RWPE2 (cell line): Measurements from ENCODE around the gene TPGS2.
A peak's percentile ranks its signal among the peaks of the same experiment; 100 is the strongest.

ENCODE experiments used
- ATAC-seq: fragments of 200-7000 bp; cut with Tn5 transposase; 3 replicates; pipeline ENCODE4 v1.9.1; 2021; ENCODE audit warnings: low read depth
- DNase-seq: peaks from one replicate; pipeline ENCODE4 v3.0.0-alpha.2; 2020; ENCODE audit warnings: low spot score
- H3K27ac ChIP-seq: fragments of 450-650 bp; 2 replicates; pipeline ENCODE4 v1.5.1; 2017; ENCODE audit warnings: mild to moderate bottlenecking; ENCODE audit not compliant: poor library complexity, severe bottlenecking
- H3K27me3 ChIP-seq: fragments of 250-450 bp; sonication (Bioruptor Pico); 2 replicates; pipeline ENCODE4 v1.5.1; 2021; ENCODE audit warnings: mild to moderate bottlenecking, moderate library complexity; ENCODE audit not compliant: insufficient read depth, poor library complexity, severe bottlenecking
- H3K36me3 ChIP-seq: fragments of 250-450 bp; sonication (Bioruptor Pico); 2 replicates; pipeline ENCODE4 v1.5.1; 2020; ENCODE audit warnings: low read depth, mild to moderate bottlenecking, moderate library complexity
- H3K4me1 ChIP-seq: fragments of 250-450 bp; sonication (Bioruptor Pico); 2 replicates; pipeline ENCODE4 v1.5.1; 2021; ENCODE audit warnings: mild to moderate bottlenecking, moderate library complexity; ENCODE audit not compliant: insufficient read depth, poor library complexity, severe bottlenecking
- H3K4me3 ChIP-seq: fragments of 250-450 bp; sonication (Bioruptor Pico); 2 replicates; pipeline ENCODE4 v1.5.1; 2021; ENCODE audit warnings: mild to moderate bottlenecking, moderate library complexity; ENCODE audit not compliant: severe bottlenecking
- H3K9me3 ChIP-seq: fragments of 250-450 bp; sonication (Bioruptor Pico); 2 replicates; pipeline ENCODE4 v1.5.1; 2021; ENCODE audit warnings: mild to moderate bottlenecking, moderate library complexity; ENCODE audit not compliant: severe bottlenecking
- TF ChIP-seq, protein P1 (sequence below): fragments of 450-650 bp; IDR thresholded peaks from one replicate; pipeline ENCODE4 v1.5.1; 2017; ENCODE audit warnings: mild to moderate bottlenecking, moderate library complexity; ENCODE audit not compliant: poor library complexity, severe bottlenecking

TPGS2 gene

DNA sequence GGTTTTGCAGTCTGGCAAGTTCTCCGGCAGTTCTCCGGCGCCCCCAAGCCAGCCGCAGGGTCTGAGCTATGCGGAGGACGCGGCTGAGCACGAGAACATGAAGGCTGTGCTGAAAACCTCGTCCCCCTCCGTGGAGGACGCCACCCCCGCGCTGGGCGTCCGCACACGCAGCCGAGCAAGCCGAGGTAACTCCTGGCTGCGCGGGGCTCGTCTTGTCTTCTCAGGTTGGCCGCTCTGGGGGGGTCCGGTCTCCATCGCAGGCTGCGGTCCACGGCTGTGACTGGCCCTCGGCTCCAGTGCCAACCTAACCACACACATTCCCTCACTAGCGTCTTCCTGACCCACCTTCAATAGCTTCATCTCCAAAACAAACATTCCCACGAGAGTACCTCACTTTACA lies 68.2 kb downstream of the TPGS2 start:
- DNase-seq = no peak
- H3K4me1 ChIP-seq = peaks cover 7% of the 10 kb centered on the region
- no peak overlapping the region for H3K4me3 ChIP-seq
- H3K36me3 ChIP-seq = no peaks in the 10 kb centered on the region; the same call in 1 of the 2 replicates
- H3K27ac ChIP-seq = no peak overlapping the region
- ATAC-seq = no peak
- TF ChIP-seq, protein P1, sequence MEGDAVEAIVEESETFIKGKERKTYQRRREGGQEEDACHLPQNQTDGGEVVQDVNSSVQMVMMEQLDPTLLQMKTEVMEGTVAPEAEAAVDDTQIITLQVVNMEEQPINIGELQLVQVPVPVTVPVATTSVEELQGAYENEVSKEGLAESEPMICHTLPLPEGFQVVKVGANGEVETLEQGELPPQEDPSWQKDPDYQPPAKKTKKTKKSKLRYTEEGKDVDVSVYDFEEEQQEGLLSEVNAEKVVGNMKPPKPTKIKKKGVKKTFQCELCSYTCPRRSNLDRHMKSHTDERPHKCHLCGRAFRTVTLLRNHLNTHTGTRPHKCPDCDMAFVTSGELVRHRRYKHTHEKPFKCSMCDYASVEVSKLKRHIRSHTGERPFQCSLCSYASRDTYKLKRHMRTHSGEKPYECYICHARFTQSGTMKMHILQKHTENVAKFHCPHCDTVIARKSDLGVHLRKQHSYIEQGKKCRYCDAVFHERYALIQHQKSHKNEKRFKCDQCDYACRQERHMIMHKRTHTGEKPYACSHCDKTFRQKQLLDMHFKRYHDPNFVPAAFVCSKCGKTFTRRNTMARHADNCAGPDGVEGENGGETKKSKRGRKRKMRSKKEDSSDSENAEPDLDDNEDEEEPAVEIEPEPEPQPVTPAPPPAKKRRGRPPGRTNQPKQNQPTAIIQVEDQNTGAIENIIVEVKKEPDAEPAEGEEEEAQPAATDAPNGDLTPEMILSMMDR = no peak
- no peaks in the 10 kb centered on the region for H3K9me3 ChIP-seq
- no peaks in the 10 kb centered on the region for H3K27me3 ChIP-seq

DNA sequence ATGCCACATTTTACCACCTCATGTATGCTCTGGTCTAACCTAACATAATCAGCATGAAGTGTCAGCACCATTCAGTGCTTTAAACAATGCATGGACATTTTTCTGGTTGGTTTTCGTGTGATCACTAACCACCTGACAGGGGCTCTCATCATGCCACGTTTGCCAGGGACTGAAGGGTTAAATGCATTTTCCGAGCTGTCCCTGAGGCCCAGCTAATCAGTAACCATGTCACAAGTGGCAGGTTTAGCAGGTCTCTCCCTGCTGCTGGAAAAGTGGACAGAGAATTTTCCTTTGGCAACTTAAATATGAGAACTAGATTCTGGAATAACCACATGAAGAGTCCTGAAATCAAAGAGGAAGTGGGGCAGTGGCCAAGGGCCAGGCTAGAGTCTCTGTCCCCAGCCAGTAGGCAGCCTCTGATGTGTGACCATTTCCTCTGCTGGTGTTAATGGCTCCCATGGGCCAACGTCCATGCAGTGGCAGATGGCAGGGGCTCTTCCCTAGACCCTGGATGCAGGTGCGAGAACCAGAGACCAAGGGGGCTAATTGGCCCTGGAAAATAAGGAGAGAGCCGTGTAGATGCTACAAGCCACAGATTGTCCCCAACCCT lies 69.5 kb downstream of the TPGS2 start:
- ATAC-seq = no peak
- H3K4me1 ChIP-seq = peaks cover 7% of the 10 kb centered on the region
- H3K36me3 ChIP-seq = no peaks in the 10 kb centered on the region; the same call in 1 of the 2 replicates
- H3K9me3 ChIP-seq = no peaks in the 10 kb centered on the region
- H3K27ac ChIP-seq = no peak overlapping the region
- no peak for DNase-seq
- no peak overlapping the region for H3K4me3 ChIP-seq
- H3K27me3 ChIP-seq = no peaks in the 10 kb centered on the region
- TF ChIP-seq, protein P1 = no peak

DNA sequence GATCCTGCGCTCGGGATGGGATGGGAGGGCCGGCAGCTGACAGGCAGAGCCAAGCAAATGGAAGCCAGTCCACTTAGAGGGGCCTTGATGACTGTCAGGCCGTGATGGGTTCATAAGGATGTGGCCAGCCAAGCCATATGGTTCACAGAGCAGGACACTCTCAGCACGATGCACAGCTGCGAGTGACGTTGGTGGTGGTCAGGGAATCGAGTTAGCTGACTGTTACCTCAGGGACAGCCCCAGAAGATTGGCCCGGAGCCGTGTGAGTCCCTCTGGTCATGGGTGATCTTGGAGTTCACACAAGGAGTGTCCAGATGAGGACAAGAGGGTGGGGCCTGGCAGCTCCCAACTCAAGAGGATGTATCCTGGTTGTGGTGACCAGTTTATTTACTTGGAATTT lies 70.2 kb downstream of the TPGS2 start:
- Histone ChIP-seq H3K9me3 (no peaks in the 10 kb centered on the region), H3K27ac (no peak overlapping the region), H3K27me3 (no peaks in the 10 kb centered on the region), H3K4me3 (no peak overlapping the region), H3K36me3 (peaks cover 3% of the 10 kb centered on the region; the same call in 1 of the 2 replicates), H3K4me1 (peaks cover 7% of the 10 kb centered on the region)
- DNase-seq (no peak), ATAC-seq (no peak)
- TF ChIP-seq, protein P1 = no peak

DNA sequence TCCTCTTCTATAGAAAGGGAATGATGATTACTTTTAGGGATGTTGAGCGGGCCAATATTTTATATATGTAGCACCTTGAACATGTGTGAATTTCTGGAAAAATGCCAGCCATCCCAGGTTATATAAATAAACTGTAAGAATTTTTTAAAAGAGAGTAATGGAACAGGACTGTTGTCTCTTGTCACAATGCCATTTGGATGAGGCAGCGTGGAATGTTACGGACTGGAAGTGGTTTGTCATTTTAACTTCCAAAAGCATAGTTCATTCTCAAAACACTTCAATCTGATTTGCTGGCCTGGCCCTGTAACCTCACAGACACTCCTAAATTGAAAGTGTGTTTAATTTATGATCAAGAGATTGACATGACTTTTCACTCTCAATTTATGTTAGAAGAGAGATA lies 70.8 kb downstream of the TPGS2 start:
- Histone ChIP-seq H3K4me3 (no peak overlapping the region), H3K4me1 (peaks cover 7% of the 10 kb centered on the region), H3K27me3 (no peaks in the 10 kb centered on the region), H3K27ac (no peak overlapping the region), H3K36me3 (peaks cover 3% of the 10 kb centered on the region; the same call in 1 of the 2 replicates), H3K9me3 (no peaks in the 10 kb centered on the region)
- no peak for DNase-seq
- TF ChIP-seq, protein P1 = no peak
- no peak for ATAC-seq

DNA sequence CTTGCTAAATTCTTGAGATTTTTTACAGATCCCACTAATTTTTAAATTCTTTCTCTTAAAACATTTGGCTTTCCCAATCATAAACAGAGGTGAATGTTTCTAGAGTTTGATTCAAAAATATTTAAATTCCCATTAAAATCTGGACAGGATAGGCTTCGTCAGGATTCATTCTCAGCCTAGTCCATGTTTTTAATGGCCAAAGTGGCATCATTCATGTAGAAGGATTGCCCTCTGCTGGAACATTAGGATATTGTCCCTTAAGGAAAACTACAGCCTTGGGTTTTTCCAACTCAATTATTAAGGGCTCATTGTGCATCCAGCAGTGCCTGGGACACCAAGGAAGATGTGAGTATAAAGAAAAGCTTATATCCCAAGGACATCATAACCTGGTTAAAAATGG lies 71.7 kb downstream of the TPGS2 start:
- peaks cover 7% of the 10 kb centered on the region for H3K4me1 ChIP-seq
- DNase-seq = no peak
- ATAC-seq = peak; percentile 75
- H3K4me3 ChIP-seq = no peak overlapping the region
- no peaks in the 10 kb centered on the region for H3K9me3 ChIP-seq
- TF ChIP-seq, protein P1 = peak; percentile 82
- H3K27ac ChIP-seq = peak overlapping the region; percentile 11
- H3K27me3 ChIP-seq = no peaks in the 10 kb centered on the region
- H3K36me3 ChIP-seq = peaks cover 3% of the 10 kb centered on the region; the same call in 1 of the 2 replicates
